OCI-LY3 (cell line): ENCODE results near the gene SEC62.

Experiments
- H2AFZ ChIP-seq: fragments of 200-600, 300-600 bp; shearing (Covaris generic); 2 replicates; pipeline ENCODE4 v1.6.0; 2014; ENCODE audit warnings: antibody characterized with exemption, low read depth, low read length
- H3K27ac ChIP-seq: fragments of 200-600, 300-600 bp; sonication (generic); 2 replicates; pipeline ENCODE4 v1.5.1; 2014; ENCODE audit warnings: mild to moderate bottlenecking, low read length, moderate library complexity, mixed read lengths
- H3K27me3 ChIP-seq: fragments of 200-600, 300-600 bp; sonication (generic); 2 replicates; pipeline ENCODE4 v1.6.1; 2014; ENCODE audit warnings: low read depth, low read length, mixed read lengths
- H3K36me3 ChIP-seq: fragments of 200-600, 300-600 bp; sonication (generic); replicated peaks from 2 replicates; pipeline ENCODE3; 2014; ENCODE audit warnings: low read depth, low read length, mixed read lengths
- H3K4me1 ChIP-seq: fragments of 300-600, 200-600 bp; sonication (generic); 2 replicates; pipeline ENCODE4 v1.6.1; 2014; ENCODE audit warnings: low read length, mixed read lengths
- H3K4me2 ChIP-seq: fragments of 200-600, 300-600 bp; sonication (generic); 2 replicates; pipeline ENCODE4 v1.6.1; 2014; ENCODE audit warnings: low read length, mixed read lengths
- H3K4me3 ChIP-seq: fragments of 300-600, 200-600 bp; sonication (generic); 2 replicates; pipeline ENCODE4 v1.5.1; 2014; ENCODE audit warnings: antibody characterized with exemption, mild to moderate bottlenecking, low read length, moderate library complexity
- H3K79me2 ChIP-seq: fragments of 300-600, 200-600 bp; shearing (Covaris generic); 2 replicates; pipeline ENCODE4 v1.6.1; 2014; ENCODE audit warnings: mild to moderate bottlenecking, low read length, mixed read lengths
- H3K9ac ChIP-seq: fragments of 300-600, 200-600 bp; shearing (Covaris generic); 2 replicates; pipeline ENCODE4 v1.6.0; 2014; ENCODE audit warnings: mild to moderate bottlenecking, low read length, moderate library complexity
- H3K9me3 ChIP-seq: fragments of 200-600, 300-600 bp; shearing (Covaris generic); 2 replicates; pipeline ENCODE4 v1.6.1; 2014; ENCODE audit warnings: low read length, mixed read lengths; ENCODE audit not compliant: insufficient read depth
- H4K20me1 ChIP-seq: fragments of 200-600, 300-600 bp; sonication (generic); 2 replicates; pipeline ENCODE4 v1.6.1; 2016; ENCODE audit warnings: low read length, mixed read lengths; ENCODE audit not compliant: insufficient read depth
- CTCF ChIP-seq: fragments of 200-600, 300-600 bp; sonication (generic); IDR thresholded peaks from 2 replicates; pipeline ENCODE4 v1.5.1; 2014; ENCODE audit warnings: antibody characterized with exemption, low read length, low read depth
- EZH2phosphoT487 ChIP-seq: fragments of 200-600 bp; shearing (Covaris generic); IDR thresholded peaks from 2 replicates; pipeline ENCODE4 v1.6.1; 2018; ENCODE audit warnings: antibody characterized with exemption, mixed run types, low read depth

The SEC62 gene

GRCh38 chr3:170003881-170004356 is 37.3 kb downstream of the SEC62 start:
- TF ChIP-seq EZH2phosphoT487 (no peak), CTCF (no peak)
- Histone ChIP-seq H3K27ac (no peak overlapping the region), H3K36me3 (peaks cover 6% of the 10 kb centered on the region)

DNA sequence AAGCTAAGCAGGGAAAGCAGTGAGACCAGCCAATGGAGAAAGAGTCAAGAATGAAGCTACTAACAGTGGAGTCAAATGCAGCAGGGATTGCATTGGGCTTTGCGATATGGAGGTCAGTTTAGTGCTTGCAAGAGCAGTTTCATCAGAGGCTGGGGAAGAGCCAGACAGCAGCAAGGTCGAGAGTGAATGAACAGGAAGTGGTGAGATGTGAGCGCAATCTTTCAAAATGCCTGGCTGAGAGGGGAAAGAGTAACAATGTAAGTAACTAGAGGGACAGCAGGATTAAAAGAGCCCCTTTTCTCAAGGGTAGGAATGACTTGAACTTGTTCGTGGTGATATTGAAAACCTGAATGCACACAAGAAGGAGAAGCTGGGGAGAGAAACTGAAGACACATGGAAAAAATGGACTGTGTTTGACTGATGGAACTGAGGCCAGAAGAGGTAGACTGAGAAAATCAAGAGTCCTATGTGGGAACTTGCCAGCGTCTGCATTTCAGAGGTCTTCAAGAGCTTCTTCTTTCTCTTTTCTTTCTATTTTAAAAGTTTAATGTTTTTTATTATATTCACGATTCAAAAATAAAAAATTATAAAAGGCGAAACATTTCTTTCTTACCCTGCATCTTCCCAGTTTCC is 40.5 kb downstream of the SEC62 start:
- no peak for TF ChIP-seq EZH2phosphoT487
- TF ChIP-seq CTCF = no peak
- Histone ChIP-seq H4K20me1 (no peaks in the 10 kb centered on the region), H3K9me3 (no peaks in the 10 kb centered on the region), H3K79me2 (no peaks in the 10 kb centered on the region), H3K4me1 (peaks cover 7% of the 10 kb centered on the region; the same call in 1 of the 2 replicates), H3K36me3 (no peaks in the 10 kb centered on the region), H3K4me2 (peak overlapping the region; percentile 39), H3K4me3 (no peak overlapping the region), H3K27me3 (peaks cover 20% of the 10 kb centered on the region), H2AFZ (peak overlapping the region; percentile 56), H3K9ac (no peak overlapping the region), H3K27ac (no peak overlapping the region)

More at GRCh38 chr3:170003881-170004356, 37.3 kb downstream of the SEC62 start:
- Histone ChIP-seq H3K4me3 (no peak overlapping the region), H3K27me3 (peaks cover 12% of the 10 kb centered on the region), H3K9me3 (no peaks in the 10 kb centered on the region), H3K4me2 (no peak overlapping the region), H3K4me1 (peaks cover 19% of the 10 kb centered on the region), H2AFZ (no peak overlapping the region), H3K79me2 (no peaks in the 10 kb centered on the region), H4K20me1 (peaks cover 3% of the 10 kb centered on the region; the same call in 1 of the 2 replicates), H3K9ac (no peak overlapping the region)

DNA sequence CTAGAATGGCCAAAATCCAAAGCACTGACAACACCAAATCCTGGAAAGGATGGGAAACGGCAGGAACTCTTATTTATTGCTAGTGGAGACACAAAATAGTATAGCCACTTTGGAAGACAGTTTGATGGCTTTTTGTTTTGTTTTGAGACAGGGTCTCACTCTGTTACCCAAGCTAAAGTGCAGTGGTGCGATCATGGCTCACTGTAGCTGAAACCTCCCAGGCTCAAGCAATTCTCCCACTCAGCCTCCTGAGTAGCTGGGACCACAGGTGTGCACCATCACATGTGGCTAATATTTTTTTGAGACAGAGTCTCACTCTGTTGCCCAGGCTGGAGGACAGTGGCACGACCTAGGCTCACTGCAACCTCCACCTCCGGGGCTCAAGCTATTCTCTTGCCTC is 43.9 kb downstream of the SEC62 start:
- Histone ChIP-seq H3K9me3 (no peaks in the 10 kb centered on the region), H3K9ac (no peak overlapping the region), H3K36me3 (no peaks in the 10 kb centered on the region), H3K4me2 (no peak overlapping the region), H4K20me1 (no peaks in the 10 kb centered on the region), H3K4me3 (no peak overlapping the region), H3K4me1 (peaks cover 7% of the 10 kb centered on the region; the same call in 1 of the 2 replicates), H3K79me2 (no peaks in the 10 kb centered on the region), H3K27me3 (peaks cover 29% of the 10 kb centered on the region), H3K27ac (no peak overlapping the region), H2AFZ (no peak overlapping the region)
- TF ChIP-seq CTCF (no peak), EZH2phosphoT487 (no peak)

DNA sequence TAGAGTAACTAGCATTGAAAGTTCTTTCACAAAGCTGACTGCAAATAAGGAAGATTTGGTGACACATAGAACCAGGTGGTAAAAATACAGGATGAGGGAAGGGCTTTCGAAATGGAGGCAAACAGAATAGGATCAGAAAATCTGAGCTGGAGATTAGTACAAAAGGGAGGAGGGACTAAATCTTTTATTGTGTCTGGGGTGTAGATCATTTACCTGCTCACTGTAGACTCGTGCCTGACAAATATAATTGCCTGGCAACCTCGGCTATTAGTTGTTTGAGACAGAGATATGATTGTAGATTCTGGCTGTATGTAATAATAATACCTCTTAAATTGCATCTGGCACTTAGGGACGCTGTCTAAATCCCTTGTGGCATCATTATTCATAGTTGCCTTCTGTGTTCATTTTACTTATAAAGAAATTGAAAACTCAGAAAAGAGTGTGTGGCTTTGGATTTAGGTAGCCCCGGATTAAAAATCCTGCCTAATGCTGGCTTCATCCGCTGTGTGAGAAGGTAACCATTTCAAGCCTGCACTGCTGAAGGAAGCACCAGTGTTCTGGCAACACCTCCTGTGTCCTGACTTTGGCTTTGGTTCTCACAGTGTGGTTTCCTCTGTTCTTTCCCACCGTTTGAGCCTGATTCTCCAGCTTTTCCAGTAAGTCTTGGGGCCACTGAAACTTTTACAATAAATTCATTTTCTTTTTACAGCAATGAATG is 46.2 kb downstream of the SEC62 start:
- Histone ChIP-seq H2AFZ (no peak overlapping the region), H3K27me3 (peaks cover 42% of the 10 kb centered on the region), H3K36me3 (no peaks in the 10 kb centered on the region), H3K4me1 (no peaks in the 10 kb centered on the region), H3K9me3 (no peaks in the 10 kb centered on the region), H3K4me2 (no peak overlapping the region), H3K9ac (no peak overlapping the region), H3K4me3 (no peak overlapping the region), H4K20me1 (no peaks in the 10 kb centered on the region), H3K79me2 (no peaks in the 10 kb centered on the region), H3K27ac (no peak overlapping the region)
- TF ChIP-seq CTCF (no peak), EZH2phosphoT487 (no peak)
